ENCODE results near the gene TLL1.

DNA sequence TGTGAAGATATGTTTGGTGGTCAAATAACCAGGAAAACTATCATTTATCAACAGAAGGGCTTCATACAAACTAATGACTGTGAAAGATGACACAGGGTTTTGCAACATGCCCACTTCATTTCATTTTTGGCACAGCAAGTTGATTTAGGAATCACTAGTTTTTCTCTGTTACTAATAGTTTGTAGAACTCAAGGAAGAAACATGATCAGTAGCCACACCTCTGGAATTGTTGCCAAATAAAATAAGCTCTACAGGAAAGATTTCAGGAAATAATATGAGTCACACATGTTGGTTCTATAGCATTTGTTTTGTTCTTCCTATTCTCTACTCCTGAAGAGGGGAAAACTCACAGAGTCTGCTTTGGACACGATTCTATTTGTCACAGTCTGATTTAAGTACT lies 255.4 kb downstream of the TLL1 start:
- TF ChIP-seq, protein P1, sequence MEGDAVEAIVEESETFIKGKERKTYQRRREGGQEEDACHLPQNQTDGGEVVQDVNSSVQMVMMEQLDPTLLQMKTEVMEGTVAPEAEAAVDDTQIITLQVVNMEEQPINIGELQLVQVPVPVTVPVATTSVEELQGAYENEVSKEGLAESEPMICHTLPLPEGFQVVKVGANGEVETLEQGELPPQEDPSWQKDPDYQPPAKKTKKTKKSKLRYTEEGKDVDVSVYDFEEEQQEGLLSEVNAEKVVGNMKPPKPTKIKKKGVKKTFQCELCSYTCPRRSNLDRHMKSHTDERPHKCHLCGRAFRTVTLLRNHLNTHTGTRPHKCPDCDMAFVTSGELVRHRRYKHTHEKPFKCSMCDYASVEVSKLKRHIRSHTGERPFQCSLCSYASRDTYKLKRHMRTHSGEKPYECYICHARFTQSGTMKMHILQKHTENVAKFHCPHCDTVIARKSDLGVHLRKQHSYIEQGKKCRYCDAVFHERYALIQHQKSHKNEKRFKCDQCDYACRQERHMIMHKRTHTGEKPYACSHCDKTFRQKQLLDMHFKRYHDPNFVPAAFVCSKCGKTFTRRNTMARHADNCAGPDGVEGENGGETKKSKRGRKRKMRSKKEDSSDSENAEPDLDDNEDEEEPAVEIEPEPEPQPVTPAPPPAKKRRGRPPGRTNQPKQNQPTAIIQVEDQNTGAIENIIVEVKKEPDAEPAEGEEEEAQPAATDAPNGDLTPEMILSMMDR (IDR thresholded peaks at IDR 0.05 in 2 of 3, conservative IDR thresholded peaks at IDR 0.05 in 1 of 3; ENCODE audit: borderline replicate concordance in 1 of 3, insufficient read depth in 1 of 3, low read depth in 2 of 3, low read length in 2 of 3) = no peak
- no peak for TF ChIP-seq POLR2A (IDR thresholded peaks at IDR 0.05; ENCODE audit: borderline replicate concordance, extremely low read depth, insufficient read depth, insufficient read length)
- TF ChIP-seq EGR1 (IDR thresholded peaks at IDR 0.05; ENCODE audit: low read depth) = no peak

All from HCT116 (cell line).